ENCODE measurements around the gene APOBEC3F. TPM values are rescaled to one million over a fixed set of nuclear protein-coding genes. Genes with fewer than 3 reads are reported as not detected.
"Not testable (repeated sequence)": the region's sequence is repeated elsewhere in the genome, so short reads cannot be mapped to it uniquely, and the experiment has no call there.

Gene APOBEC3F
- 7.9 and 8.9 TPM in 2 replicates for total RNA-seq (2014; rRNA removed; shearing (Covaris generic))

DNA sequence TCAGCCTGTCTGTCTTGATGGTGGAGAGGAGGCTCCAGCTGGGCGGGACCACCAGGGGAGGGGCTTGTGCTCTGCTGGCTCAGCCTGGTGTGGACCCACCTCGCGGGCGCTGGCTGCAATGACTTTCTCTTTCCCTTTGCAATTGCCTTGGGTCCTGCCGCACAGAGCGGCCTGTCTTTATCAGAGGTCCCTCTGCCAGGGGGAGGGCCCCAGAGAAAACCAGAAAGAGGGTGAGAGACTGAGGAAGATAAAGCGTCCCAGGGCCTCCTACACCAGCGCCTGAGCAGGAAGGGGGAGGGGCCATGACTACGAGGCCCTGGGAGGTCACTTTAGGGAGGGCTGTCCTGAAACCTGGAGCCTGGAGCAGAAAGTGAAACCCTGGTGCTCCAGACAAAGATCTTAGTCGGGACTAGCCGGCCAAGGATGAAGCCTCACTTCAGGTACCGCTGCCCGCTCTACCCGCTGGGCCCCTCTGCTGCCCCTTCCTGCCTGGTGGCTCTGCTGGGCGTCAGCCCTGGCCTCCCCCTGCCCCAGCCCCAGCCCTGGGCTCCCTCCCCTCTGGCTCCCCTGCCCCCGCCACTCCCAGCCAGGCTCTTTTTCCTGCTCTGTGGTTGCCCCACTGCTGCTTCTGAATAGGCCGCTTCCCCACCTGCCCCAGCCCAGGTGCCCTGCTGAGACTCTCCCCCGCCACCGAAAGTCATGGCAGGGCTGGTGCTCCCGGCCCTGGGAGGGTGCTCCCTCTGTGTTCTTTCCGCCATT, at the start of gene APOBEC3F:
Gene APOBEC3F (plus strand): TSS at position 327 of the 759 bp plus-strand sequence. CDS start 97 bp downstream, at position 424.
- peak; percentile 75 for DNase-seq (ENCODE audit: low read depth)

- DNase-seq (ENCODE audit: low read depth): not testable (repeated sequence)
These were observed 47.7 kb upstream of the APOBEC3F start for GRCh38 chr22:38992871-38993371.

GRCh38 chr22:38996105-38996504, 44.6 kb upstream of the APOBEC3F start:
- DNase-seq (ENCODE audit: low read depth): no peak

GRCh38 chr22:38997518-38997917, 43.1 kb upstream of the APOBEC3F start:
- DNase-seq (ENCODE audit: low read depth): no peak

DNA sequence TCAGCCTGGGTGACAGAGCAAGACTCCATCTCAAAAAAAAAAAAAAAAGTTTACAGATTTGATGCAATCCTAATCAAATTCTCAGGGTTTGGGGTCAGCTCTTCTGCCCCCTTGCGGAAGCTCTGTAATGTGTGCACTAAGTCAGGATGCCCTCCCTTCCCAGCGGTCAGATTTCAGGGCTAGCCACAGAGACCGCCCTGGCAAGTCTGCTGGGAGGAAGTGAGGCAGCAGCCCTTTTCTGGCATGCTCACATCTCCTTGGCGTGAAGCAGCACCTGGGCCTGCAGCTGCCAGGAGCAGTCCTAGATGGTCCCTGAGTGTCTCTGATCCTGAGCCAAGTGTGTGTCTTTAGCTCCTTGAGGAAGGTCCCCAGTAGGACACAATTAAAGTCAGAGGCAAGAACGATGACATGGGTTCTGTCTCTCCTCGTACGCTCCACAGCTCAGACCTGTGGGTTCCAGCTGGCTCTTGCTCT, 37.5 kb upstream of the APOBEC3F start:
- DNase-seq (ENCODE audit: low read depth): peak; percentile 82

DNA sequence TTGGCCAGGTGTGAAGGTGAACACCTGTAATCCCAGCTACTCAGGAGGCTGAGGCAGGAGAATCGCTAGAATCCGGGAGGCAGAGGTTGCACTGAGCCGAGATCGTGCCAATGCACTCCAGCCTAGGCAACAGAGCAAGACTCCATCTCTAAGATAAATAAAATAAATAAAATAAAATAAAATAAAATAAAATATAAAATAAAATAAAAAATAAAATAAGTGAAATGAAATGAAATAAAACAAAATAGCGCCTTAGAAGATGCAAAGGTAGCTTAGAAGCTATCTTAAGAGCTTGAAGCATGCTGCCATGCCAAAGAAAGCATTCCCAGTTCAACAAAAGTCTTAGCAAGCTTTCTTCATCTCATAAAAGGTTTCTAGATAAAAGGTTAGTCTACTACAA, 33.5 kb upstream of the APOBEC3F start:
- no peak for DNase-seq (ENCODE audit: low read depth)

GRCh38 chr22:39008271-39008850, 32.3 kb upstream of the APOBEC3F start:
- not testable (repeated sequence) for DNase-seq (ENCODE audit: low read depth)

DNA sequence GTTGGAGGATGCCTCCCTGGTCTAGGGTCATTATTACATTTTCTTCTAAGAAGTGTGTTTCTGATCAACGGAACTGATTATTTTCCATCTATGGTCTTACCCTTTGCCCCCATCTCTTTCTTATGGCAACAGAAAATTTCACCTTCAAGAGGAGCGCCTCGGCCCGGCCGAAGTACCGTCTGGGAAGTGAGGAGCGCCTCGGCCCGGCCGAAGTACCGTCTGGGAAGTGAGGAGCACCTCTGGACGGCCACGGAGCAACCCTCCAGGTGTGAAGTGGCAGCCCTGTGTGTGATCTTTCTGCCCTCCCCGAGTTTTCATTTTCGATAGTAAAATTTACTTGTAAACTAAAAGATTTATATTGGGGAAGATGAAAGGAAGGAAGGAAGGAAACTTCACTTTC, 29.7 kb upstream of the APOBEC3F start:
- DNase-seq (ENCODE audit: low read depth): no peak

DNA sequence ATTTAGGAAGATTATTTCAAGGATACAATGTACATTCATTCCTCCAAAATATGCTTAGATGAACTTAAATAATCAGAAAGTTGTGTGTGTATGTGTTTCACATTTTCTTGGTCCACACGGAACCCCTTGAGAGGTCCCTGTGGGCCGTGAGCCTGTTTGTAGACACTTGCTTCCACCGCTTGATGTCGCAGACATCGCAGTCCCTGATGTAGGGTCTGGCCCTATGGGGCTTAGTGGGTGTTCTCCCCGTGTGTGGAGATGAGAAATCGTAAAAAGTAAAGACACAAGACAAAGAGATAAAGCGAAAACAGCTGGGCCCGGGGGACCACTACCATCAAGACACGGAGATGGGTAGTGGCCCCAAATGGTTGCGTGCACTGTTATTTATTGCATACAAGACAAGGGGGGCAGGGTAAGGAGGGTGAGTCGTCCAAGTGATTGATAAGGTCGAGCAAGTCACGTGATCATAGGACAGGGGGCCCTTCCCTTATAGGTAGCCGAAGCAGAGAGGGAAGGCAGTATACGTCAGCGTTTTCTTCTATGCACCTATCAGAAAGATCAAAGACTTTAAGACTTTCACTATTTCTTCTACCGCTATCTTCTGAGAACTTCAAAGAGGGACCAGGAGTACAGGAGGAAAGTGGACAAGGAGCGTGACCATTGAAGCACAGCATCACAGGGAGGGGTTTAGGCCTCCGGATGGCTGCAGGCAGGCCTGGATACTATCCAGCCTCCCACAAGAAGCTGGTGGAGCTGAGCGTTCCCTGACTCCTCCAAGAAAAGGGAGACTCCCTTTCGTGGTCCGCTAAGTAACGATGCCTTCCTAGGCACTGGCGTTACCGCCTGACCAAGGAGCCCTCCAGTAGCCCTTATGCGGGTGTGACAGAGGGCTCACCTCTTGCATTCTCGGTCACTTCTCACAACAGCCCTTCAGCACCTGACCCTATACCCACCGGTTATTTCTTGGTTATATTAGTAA, 27.8 kb upstream of the APOBEC3F start:
- DNase-seq (ENCODE audit: low read depth): no peak

DNA sequence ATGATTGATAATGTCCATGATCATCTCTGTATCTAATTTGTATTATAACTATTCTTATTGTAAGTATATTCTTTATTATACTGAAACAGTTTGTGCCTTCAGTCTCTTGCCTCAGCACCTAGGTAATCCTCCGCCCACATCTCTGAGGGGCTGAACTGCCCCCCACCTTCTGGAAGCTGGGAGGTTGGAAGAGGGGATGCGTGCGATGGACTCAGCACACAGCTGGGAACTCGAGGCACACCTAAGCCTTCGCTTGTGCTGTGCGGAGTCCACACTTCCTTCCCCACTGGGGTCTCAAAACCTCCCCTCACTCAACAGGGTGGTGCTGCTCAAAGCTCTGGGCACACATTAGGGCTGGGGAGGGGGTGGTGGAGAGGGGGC, 27.1 kb upstream of the APOBEC3F start:
- DNase-seq (ENCODE audit: low read depth): not testable (repeated sequence)

DNA sequence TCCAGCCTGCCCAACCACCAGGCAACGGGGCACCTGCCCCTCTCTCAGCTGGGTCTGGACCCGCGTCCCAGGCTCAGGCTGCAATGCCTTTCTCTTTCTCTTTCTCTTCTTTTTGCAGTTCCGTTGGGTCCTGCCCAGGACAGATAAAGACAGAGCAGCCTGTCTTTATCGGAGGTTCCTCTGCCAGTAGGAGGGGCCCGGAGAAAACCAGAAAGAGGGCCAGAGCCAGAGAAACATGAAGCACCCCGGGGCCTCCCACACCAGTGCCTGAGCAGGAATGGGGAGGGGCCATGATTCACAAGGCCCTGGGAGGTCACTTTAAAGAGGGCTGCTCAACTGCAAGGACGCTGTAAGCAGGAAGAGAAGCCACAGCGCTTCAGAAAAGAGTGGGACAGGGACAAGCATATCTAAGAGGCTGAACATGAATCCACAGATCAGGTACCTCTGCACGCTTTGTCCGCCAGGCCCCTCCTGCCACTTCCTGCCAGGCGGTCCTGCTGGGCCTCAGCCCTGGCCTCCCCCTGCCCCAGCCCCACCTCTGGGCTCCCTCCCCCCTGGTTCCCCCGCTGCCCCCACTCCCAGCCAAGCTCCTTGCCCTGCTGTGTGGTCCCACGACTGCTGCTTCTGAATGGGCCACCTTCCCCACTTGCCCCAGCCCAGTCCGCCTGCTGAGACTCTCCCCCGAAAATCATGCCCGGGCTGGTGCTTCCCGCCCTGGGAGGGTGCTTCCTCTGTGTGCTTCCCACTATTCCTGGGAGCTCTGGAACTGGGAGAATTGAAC, 26.5 kb upstream of the APOBEC3F start, which contains the start of gene APOBEC3C:
Gene APOBEC3C (plus strand): TSS at position 316 of the 781 bp plus-strand sequence. CDS start 106 bp downstream, at position 422.
- peak; percentile 93 for DNase-seq (ENCODE audit: low read depth)

DNA sequence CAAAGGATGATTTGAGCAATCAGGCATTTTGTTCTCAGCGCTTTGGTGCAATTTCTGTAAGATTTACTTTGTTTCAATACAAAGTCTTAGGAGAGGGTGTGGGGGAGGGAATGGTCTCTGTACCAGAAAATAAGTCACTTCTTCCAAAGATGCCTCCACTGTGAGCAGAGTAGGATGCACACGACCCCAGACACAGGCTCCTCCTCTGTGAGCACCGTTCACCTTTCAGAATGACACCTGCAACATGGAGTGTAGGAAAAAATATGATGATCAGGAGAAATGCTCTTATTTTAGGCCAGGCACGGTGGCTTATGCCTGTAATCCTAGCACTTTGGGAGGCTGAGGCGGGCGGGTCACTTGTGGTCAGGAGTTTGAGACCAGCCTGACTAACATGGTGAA, 25.9 kb upstream of the APOBEC3F start:
- not testable (repeated sequence) for DNase-seq (ENCODE audit: low read depth)

- no peak for DNase-seq (ENCODE audit: low read depth)
These were observed 24.1 kb upstream of the APOBEC3F start for GRCh38 chr22:39016592-39016991.

GRCh38 chr22:39017596-39018365, 22.9 kb upstream of the APOBEC3F start:
- no peak for DNase-seq (ENCODE audit: low read depth)

DNA sequence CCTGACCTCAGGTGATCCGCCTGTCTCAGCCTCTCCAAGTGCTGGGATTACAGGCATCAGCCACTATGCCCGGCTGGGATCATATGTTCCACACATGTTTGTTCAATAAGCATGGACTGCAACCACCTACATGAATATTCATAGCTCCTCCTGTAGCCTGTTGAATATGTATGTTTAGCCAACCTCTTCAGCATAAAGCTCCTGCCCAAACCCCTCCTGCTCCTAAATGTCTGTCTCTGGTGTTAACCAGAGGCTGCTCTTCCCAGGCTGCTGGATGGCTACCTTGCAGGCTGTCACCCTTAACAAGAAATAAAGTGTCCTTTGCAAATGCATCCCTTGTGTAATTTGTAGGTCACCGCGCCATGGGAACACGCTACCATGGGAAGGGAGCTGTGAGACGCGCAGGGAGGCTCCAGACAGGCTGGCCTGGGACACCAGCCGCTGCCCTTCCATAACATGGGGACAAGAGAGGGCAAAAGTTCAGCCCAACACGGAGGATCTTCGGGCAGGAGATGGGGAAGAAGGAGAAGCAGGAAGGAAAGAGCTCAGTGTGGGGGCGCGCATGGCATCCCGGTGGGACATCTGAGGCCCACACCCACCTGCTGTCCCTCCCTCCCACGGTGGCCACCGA, 20.5 kb upstream of the APOBEC3F start:
- DNase-seq (ENCODE audit: low read depth): peak; percentile 24

DNA sequence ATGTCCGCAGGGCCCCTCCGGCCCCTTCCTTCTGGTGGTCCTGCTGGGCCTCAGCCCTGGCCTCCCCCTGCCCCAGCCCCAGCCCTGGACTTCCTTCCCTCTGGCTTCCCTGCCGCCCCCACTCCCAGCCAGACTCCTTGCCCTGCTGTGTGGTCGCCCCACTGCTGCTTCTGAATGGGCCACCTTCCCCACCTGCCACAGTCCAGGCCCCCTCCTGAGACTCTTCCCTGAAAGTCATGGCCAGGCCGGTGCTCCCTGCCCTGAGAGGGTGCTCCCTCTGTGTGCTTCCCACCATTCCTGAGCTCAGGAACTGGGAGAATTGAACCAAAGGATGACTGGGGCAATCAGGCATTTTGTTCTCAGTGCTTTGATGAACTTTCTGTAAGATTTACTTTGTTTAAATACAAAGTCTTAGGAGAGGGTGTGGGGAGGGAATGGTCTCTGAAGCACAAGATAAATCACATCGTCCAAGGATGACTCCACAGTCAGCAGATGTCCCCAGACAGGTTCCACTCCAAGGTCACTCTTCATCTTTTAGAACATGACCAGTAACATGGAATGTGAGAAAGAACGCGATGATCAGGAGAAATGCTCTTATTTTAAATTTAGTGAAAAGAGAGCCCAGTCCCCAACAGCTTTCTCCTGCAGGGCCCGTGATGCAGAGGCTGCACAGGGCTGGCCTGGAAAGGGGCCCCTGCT, 19.0 kb upstream of the APOBEC3F start:
- no peak for DNase-seq (ENCODE audit: low read depth)

GRCh38 chr22:39024519-39025308, 15.9 kb upstream of the APOBEC3F start:
- DNase-seq (ENCODE audit: low read depth): no peak

GRCh38 chr22:39026509-39027150, 14.0 kb upstream of the APOBEC3F start:
- no peak for DNase-seq (ENCODE audit: low read depth)

Measured in RPMI7951 (cell line).